Head of caudate nucleus (tissue), 42 donors: ENCODE results near the gene ASPHD1.
"Not testable (repeated sequence)": the region's sequence is repeated elsewhere in the genome, so short reads cannot be mapped to it uniquely, and the experiment has no call there.

Experiments
- DNase-seq, 42 donors: peaks; one replicate each; pipeline versions ENCODE4 v3.0.0 to v3.0.0-alpha.2; 2020 to 2021; ENCODE audit warnings: mixed read lengths in 7 of 42
- intact Hi-C: fragments of 100-400 bp; cut with DNase I; formaldehyde crosslinking; loops from one replicate; pipeline ENCODE4 v1.15.0; 2022

Gene ASPHD1

GRCh38 chr16:29876217-29876593, 24.1 kb upstream of the ASPHD1 start:
- DNase-seq: no peak
- intact Hi-C loops: no loop called here

- intact Hi-C loops: no loop called here
- DNase-seq: peak in 4 of 42 donors; percentile 14 to 28 (median 22)
Observed at GRCh38 chr16:29876594-29877249, 23.6 kb upstream of the ASPHD1 start.

- DNase-seq: peak in 1 of 42 donors; percentile 8
Observed at GRCh38 chr16:29877266-29877961, 22.9 kb upstream of the ASPHD1 start.

GRCh38 chr16:29878172-29878571, 22.1 kb upstream of the ASPHD1 start:
- no peak for DNase-seq
- intact Hi-C loops: no loop called here

More at GRCh38 chr16:29877266-29877961, 22.9 kb upstream of the ASPHD1 start:
- intact Hi-C loops: no loop called here

- peak in 1 of 42 donors; percentile 36 for DNase-seq
- intact Hi-C loops: no loop called here
Observed at GRCh38 chr16:29881050-29881449, 19.2 kb upstream of the ASPHD1 start.

- no peak for DNase-seq
- intact Hi-C loops: no loop called here
Observed at GRCh38 chr16:29883987-29884386, 16.3 kb upstream of the ASPHD1 start.

- intact Hi-C loops, DNase-seq: not testable (repeated sequence)
Observed at GRCh38 chr16:29889372-29889771, 10.9 kb upstream of the ASPHD1 start.

- intact Hi-C loops: no loop called here
- no peak for DNase-seq
Observed at GRCh38 chr16:29891525-29892457, 8.5 kb upstream of the ASPHD1 start.

GRCh38 chr16:29892458-29892813, 7.9 kb upstream of the ASPHD1 start:
- intact Hi-C loops: no loop called here
- no peak for DNase-seq

GRCh38 chr16:29893553-29893952, 6.7 kb upstream of the ASPHD1 start:
- DNase-seq: no peak
- intact Hi-C loops: no loop called here

- peak in 2 of 42 donors; percentile 21 to 39 for DNase-seq
- intact Hi-C loops: no loop called here
Observed at GRCh38 chr16:29894352-29894751, 5.9 kb upstream of the ASPHD1 start.

GRCh38 chr16:29896841-29897240, 3.4 kb upstream of the ASPHD1 start:
- DNase-seq: no peak
- intact Hi-C loops: loop anchor here (5.0 kb wide), 1 partner anchor 35 kb away; the partner anchor contains the start of gene CDIPT

GRCh38 chr16:29897333-29897732, 3.0 kb upstream of the ASPHD1 start:
- no peak for DNase-seq
- intact Hi-C loops: loop anchor here (5.0 kb wide), 1 partner anchor 35 kb away; the partner anchor contains the start of gene CDIPT

- no peak for DNase-seq
- intact Hi-C loops: loop anchor here (5.0 kb wide), 1 partner anchor 36 kb away; the partner anchor contains the start of gene CDIPT
Observed at GRCh38 chr16:29898135-29898803, 2.0 kb upstream of the ASPHD1 start.

GRCh38 chr16:29898804-29899515, 1.3 kb upstream of the ASPHD1 start:
- DNase-seq: peak in 1 of 42 donors; percentile 21
- intact Hi-C loops: loop anchor here (5.0 kb wide), 1 partner anchor 37 kb away; the partner anchor contains the start of gene CDIPT

GRCh38 chr16:29899516-29900101, 679 bp upstream of the ASPHD1 start, which contains the start of gene SEZ6L2:
Gene SEZ6L2 (minus strand): TSS chr16:29899550. CDS start chr16:29899019, 531 bp downstream.
- peak; percentile 63 to 95 (median 84) for DNase-seq
- intact Hi-C loops: loop anchor here (5.0 kb wide), 1 partner anchor 37 kb away; the partner anchor contains the start of gene CDIPT

GRCh38 chr16:29900888-29901606, 759 bp downstream of the ASPHD1 start:
- intact Hi-C loops: no loop called here
- no peak for DNase-seq
